WERI-Rb-1 (cell line): ENCODE results near the gene MOCS3.

Experiments
- DNase-seq: peaks from one replicate; pipeline ENCODE4 v3.0.0-alpha.2; 2020
- H3K27ac ChIP-seq: fragments of 250-450 bp; sonication (Bioruptor Pico); 2 replicates; pipeline ENCODE4 v1.5.1; 2020; ENCODE audit warnings: mild to moderate bottlenecking, moderate library complexity
- H3K27me3 ChIP-seq: fragments of 250-450 bp; sonication (Bioruptor Pico); 2 replicates; pipeline ENCODE4 v1.5.1; 2021; ENCODE audit warnings: mild to moderate bottlenecking, low read depth, moderate library complexity; ENCODE audit not compliant: insufficient read depth, severe bottlenecking
- H3K36me3 ChIP-seq: fragments of 250-450 bp; sonication (Bioruptor Pico); 2 replicates; pipeline ENCODE4 v1.5.1; 2020; ENCODE audit warnings: mild to moderate bottlenecking, moderate library complexity
- H3K4me3 ChIP-seq: 2 replicates; pipeline ENCODE4 v1.5.1; 2011; ENCODE audit warnings: low read depth, mild to moderate bottlenecking, control low read depth, low read length
- H3K9me3 ChIP-seq: fragments of 250-450 bp; sonication (Bioruptor Pico); 2 replicates; pipeline ENCODE4 v1.5.1; 2021; ENCODE audit warnings: mild to moderate bottlenecking, moderate library complexity; ENCODE audit not compliant: severe bottlenecking
- TF ChIP-seq, protein P1 (sequence below): IDR thresholded peaks from 2 replicates; pipeline ENCODE4 v1.5.1; 2011; ENCODE audit warnings: low read depth, mild to moderate bottlenecking, control low read depth, inconsistent platforms, low read length

Gene MOCS3

DNA sequence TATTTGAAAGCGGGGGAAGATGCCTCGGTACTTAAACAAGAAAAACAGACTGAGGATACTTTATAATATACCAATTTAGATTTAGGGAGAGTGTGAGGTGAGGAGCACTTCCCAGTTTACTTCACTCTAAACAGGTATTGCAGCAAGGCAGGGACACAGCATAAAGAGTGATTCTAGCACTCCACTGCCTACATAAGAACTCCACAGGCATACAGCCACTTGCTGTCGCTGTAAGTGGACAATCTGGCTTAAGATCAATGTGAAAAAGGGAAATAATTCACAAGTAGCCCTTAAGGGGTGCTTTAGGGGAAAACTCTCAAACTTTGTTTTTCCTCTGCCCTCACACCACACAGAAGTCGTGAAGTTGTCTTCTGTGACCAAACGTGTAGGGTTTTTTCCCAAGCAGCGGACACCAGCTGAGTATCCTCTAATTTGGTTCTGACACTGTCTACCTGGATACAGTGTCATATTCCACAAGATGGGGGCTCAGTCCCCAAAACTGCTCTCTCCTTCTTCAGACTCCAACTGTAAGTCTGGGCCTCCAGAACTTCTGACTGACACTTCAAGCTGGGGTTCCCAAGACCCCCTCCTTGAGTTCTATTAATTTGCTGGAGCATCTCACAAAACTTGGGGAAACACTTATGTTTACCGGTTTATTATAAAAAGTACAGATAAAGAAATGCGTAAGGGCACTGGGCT is 36.7 kb upstream of the MOCS3 start:
- no peak overlapping the region for H3K4me3 ChIP-seq
- H3K27ac ChIP-seq = no peak overlapping the region; the same call in 1 of the 2 replicates
- no peaks in the 10 kb centered on the region for H3K27me3 ChIP-seq
- no peaks in the 10 kb centered on the region for H3K9me3 ChIP-seq
- no peak for DNase-seq
- TF ChIP-seq, protein P1, sequence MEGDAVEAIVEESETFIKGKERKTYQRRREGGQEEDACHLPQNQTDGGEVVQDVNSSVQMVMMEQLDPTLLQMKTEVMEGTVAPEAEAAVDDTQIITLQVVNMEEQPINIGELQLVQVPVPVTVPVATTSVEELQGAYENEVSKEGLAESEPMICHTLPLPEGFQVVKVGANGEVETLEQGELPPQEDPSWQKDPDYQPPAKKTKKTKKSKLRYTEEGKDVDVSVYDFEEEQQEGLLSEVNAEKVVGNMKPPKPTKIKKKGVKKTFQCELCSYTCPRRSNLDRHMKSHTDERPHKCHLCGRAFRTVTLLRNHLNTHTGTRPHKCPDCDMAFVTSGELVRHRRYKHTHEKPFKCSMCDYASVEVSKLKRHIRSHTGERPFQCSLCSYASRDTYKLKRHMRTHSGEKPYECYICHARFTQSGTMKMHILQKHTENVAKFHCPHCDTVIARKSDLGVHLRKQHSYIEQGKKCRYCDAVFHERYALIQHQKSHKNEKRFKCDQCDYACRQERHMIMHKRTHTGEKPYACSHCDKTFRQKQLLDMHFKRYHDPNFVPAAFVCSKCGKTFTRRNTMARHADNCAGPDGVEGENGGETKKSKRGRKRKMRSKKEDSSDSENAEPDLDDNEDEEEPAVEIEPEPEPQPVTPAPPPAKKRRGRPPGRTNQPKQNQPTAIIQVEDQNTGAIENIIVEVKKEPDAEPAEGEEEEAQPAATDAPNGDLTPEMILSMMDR = no peak
- peaks cover 84% of the 10 kb centered on the region for H3K36me3 ChIP-seq

DNA sequence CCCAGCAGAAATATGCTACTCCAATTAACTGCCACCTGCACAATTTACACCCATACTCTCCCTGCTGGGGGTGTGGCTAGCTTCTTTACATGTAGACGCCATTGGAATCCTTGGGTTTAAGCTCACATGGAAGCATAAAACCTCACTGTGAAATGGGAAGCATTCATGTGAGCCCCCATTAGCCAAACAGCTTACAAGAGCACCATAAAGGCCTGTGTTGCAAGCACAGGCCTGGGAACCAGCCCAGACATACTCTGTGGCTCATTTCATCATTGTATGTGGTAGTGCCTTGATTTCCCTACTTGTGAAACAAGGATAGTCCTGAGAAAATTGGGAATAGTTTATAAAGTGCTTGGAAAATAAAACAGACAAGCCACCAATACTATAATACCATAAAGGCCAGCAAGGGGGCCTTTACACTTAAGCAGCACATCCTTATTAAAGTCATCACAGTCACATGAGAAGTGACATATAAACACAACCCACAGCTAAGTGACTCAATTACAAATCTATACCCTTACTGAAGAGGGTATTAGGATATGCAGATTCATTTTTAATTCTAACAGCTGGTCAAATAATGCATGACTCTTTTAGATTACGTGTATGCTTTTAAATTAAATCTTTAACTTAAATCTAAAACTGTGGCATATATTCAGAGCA is 34.2 kb upstream of the MOCS3 start:
- TF ChIP-seq, protein P1 = no peak
- Histone ChIP-seq H3K27ac (no peak overlapping the region), H3K27me3 (no peaks in the 10 kb centered on the region), H3K4me3 (no peak overlapping the region), H3K36me3 (peaks cover 89% of the 10 kb centered on the region), H3K9me3 (no peaks in the 10 kb centered on the region)
- DNase-seq = no peak

DNA sequence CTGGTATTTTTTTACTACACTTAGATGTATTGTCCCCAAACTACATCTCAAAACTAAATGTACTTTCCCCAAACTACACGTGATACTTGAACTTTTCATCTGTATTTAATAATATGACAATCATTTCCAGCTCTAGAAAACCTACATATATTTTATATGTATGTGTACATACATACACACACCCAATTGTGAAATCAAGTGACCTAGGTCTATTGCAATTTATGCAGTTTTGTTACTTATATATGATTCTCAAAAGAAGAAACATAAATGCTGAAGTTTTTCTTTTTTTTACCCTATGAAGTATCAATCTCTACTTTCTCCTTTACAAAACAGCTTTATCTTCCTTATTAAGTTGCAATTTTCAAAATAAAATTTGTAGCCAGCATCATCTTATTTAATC is 32.1 kb upstream of the MOCS3 start:
- no peak for DNase-seq
- Histone ChIP-seq H3K27ac (no peak overlapping the region), H3K4me3 (no peak overlapping the region), H3K27me3 (no peaks in the 10 kb centered on the region), H3K9me3 (no peaks in the 10 kb centered on the region), H3K36me3 (peaks cover 79% of the 10 kb centered on the region)
- TF ChIP-seq, protein P1 = no peak

DNA sequence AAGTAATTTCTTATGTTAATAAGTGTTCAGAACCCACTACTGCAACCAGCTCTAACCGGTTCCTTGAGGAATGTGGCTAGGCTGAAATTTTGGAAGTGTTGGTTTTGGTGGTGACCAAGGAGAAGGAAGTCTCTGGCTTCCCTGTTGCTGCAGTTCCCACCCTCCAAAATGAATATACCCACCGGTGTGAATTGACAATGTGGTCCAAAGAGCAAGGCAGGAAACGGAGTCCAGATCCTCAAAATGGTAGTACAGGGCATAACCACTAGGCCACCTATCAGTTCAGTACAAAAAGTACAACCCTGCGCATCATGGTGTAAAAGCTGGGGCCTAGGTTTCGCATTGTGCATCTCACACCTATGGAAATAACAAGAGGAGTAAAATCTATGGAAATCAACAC is 30.1 kb upstream of the MOCS3 start:
- TF ChIP-seq, protein P1 = no peak
- no peak overlapping the region for H3K4me3 ChIP-seq
- peaks cover 77% of the 10 kb centered on the region for H3K36me3 ChIP-seq
- no peaks in the 10 kb centered on the region for H3K27me3 ChIP-seq
- no peak for DNase-seq
- no peaks in the 10 kb centered on the region for H3K9me3 ChIP-seq
- H3K27ac ChIP-seq = no peak overlapping the region

DNA sequence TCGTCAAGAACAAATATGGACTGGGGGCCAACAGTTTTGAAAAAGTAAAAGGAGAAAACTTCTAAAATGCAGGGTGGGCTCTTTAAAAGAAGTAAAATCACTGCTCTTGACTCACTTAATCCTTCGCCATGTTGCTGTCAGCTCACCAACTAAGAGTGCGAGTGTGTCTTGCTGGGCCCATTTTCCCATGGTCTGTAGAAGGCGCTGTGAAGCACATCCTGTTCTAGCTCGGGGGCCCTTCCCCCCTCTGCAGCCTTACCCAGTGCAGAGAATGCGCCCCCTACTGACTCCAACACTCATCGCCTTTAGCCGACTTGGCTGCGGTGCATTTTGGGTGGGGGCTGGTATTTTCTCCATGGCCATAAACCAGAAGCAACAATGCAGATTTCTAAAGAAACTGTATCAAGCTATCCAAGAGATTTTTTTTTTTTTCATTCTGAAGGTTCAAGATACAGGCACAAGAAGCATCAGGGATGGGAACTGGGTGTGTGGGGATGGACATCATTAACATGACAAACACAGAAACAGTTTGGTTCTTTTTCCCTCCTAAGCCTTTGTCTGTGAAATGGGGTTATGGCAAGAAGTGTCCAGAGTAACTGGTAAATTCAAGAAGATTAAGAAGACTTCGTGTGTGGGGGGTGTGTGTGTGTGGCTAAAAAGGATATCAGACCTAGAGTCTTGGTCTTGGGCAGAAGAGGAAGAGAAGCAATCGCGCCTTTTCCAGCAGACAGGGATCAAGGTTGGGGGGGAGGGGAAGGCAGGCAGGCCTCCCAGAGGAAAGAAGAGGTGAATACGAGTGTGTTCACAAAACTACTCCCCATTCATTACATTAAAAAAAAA is 29.1 kb upstream of the MOCS3 start:
- TF ChIP-seq, protein P1 = peak; percentile 97
- H3K9me3 ChIP-seq = no peaks in the 10 kb centered on the region
- peaks cover 78% of the 10 kb centered on the region for H3K36me3 ChIP-seq
- peak overlapping the region; percentile 94 for H3K27ac ChIP-seq
- no peaks in the 10 kb centered on the region for H3K27me3 ChIP-seq
- H3K4me3 ChIP-seq = peak overlapping the region; percentile 94
- peak; percentile 97 for DNase-seq
